Heart left ventricle (tissue), 13 donors: ENCODE measurements around the gene ADAM33.

Experiments used
- POLR2A ChIP-seq, 2 donors: fragments of 450-650 bp; IDR thresholded peaks; one replicate each; pipeline ENCODE4 v1.6.1; 2017; ENCODE audit warnings: antibody characterized with exemption in 2 of 2, mild to moderate bottlenecking in 2 of 2, moderate library complexity in 2 of 2
- TF ChIP-seq, protein P1 (sequence below), 12 donors: fragments of 200-600 bp; sonication (generic) in 4 of 12; IDR thresholded peaks; one replicate each; pipeline versions ENCODE4 v1.5.0 to v1.8.0; 2018 to 2022; ENCODE audit warnings: antibody characterized with exemption in 12 of 12, mild to moderate bottlenecking in 5 of 12
- donor health status: ischemic (EF 13 %, LVEDD 7.1; RV severe dilation, severe dysfunction).
- donor health status: DM: no; HTN: yes; CAD: no.
- donor health status: DM: no; HTN: no; CAD: no.
- donor health status: ischemic (EF 25% LVEDD 6.9; RV normal size, moderate dysfunction).
- donor health status: ischemic (EF 25% LVEDD 5.7; RV mildly dilated, moderate dysfunction).
- donor health status: ischemic (EF 35%, LVEDD 5.7; RV mildly dilated, moderate dysfunction).
- donor health status: nonischemic (EF 11% LVEDD 7.7; RV severe dilation, severe dysfunction).
- donor health status: DM: yes; HTN: yes; CAD: no.
- donor health status: PGD.
- donor health status: ischemic (EF 29% LVEDD 5.4; RV normal size, mild dysfunction).
- donor health status: nonischemic (EF 23%, LVEDD 6.1; RV moderate dilation, normal function).

GRCh38 chr20:3730803-3731672, 49.2 kb upstream of the ADAM33 start:
- TF ChIP-seq, protein P1, sequence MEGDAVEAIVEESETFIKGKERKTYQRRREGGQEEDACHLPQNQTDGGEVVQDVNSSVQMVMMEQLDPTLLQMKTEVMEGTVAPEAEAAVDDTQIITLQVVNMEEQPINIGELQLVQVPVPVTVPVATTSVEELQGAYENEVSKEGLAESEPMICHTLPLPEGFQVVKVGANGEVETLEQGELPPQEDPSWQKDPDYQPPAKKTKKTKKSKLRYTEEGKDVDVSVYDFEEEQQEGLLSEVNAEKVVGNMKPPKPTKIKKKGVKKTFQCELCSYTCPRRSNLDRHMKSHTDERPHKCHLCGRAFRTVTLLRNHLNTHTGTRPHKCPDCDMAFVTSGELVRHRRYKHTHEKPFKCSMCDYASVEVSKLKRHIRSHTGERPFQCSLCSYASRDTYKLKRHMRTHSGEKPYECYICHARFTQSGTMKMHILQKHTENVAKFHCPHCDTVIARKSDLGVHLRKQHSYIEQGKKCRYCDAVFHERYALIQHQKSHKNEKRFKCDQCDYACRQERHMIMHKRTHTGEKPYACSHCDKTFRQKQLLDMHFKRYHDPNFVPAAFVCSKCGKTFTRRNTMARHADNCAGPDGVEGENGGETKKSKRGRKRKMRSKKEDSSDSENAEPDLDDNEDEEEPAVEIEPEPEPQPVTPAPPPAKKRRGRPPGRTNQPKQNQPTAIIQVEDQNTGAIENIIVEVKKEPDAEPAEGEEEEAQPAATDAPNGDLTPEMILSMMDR (IDR thresholded peaks at IDR 0.05): no peak
- no peak for TF ChIP-seq POLR2A (IDR thresholded peaks at IDR 0.05)
